Measurements from ENCODE around the gene ODAD4.

ODAD4 gene

GRCh38 chr17:41942626-41943373 is 12.4 kb downstream of the ODAD4 start:
- no peak for DNase-seq

GRCh38 chr17:41943492-41943891 is 13.1 kb downstream of the ODAD4 start:
- no peak for DNase-seq

- DNase-seq = no peak
Measured at GRCh38 chr17:41944943-41945342, 14.5 kb downstream of the ODAD4 start.

GRCh38 chr17:41948762-41949460 is 18.5 kb downstream of the ODAD4 start:
- no peak for DNase-seq

GRCh38 chr17:41956522-41956921 is 26.1 kb downstream of the ODAD4 start:
- DNase-seq = no peak

GRCh38 chr17:41957031-41957868 is 26.8 kb downstream of the ODAD4 start:
- no peak for DNase-seq

- DNase-seq = no peak
Measured at GRCh38 chr17:41957869-41958439, 27.5 kb downstream of the ODAD4 start.

GRCh38 chr17:41959030-41959335 is 28.6 kb downstream of the ODAD4 start:
- DNase-seq = no peak

- no peak for DNase-seq
Measured at GRCh38 chr17:41959336-41960095, 29.1 kb downstream of the ODAD4 start.

GRCh38 chr17:41962111-41962510 is 31.7 kb downstream of the ODAD4 start:
- no peak for DNase-seq

GRCh38 chr17:41962768-41963434 is 32.5 kb downstream of the ODAD4 start:
- DNase-seq = peak; percentile 45

- peak; percentile 61 for DNase-seq
Measured at GRCh38 chr17:41965694-41966462, 35.5 kb downstream of the ODAD4 start.

- DNase-seq = peak; percentile 53
Measured at GRCh38 chr17:41966463-41967140, 36.2 kb downstream of the ODAD4 start, which contains the start of gene CNP. TSS of gene CNP (plus strand) at chr17:41966795. CDS start at chr17:41966885, 90 bp downstream.

- no peak for DNase-seq
Measured at GRCh38 chr17:41967141-41967920, 36.9 kb downstream of the ODAD4 start.

GRCh38 chr17:41967921-41968578 is 37.6 kb downstream of the ODAD4 start:
- no peak for DNase-seq

- no peak for DNase-seq
Measured at GRCh38 chr17:41968676-41969075, 38.3 kb downstream of the ODAD4 start.

- DNase-seq = no peak
Measured at GRCh38 chr17:41970901-41971331, 40.5 kb downstream of the ODAD4 start.

- no peak for DNase-seq
Measured at GRCh38 chr17:41971721-41972523, 41.5 kb downstream of the ODAD4 start.

Data from DMS 273 treated with DMSO at 0.1 percent for 48 hours (cell line).